Measurements from ENCODE around the gene NTSR2.

NTSR2 gene

GRCh38 chr2:11657195-11657594, 12.8 kb downstream of the NTSR2 start:
- Histone ChIP-seq H3K9ac (ENCODE audit: low read length in 2 of 2) (no peak overlapping the region), H3K4me3 (ENCODE audit: low read length in 2 of 2) (no peak overlapping the region)

GRCh38 chr2:11656671-11657101, 13.3 kb downstream of the NTSR2 start:
- Histone ChIP-seq H3K27ac (ENCODE audit: low read length) (no peak overlapping the region), H3K4me1 (ENCODE audit: control insufficient read depth, insufficient read depth, low read length) (no peaks in the 10 kb centered on the region), H3K36me3 (ENCODE audit: control insufficient read depth in 2 of 2, insufficient read depth in 2 of 2, low read length in 2 of 2) (no peaks in the 10 kb centered on the region), H3K9ac (ENCODE audit: low read length in 2 of 2) (no peak overlapping the region), H3K9me3 (ENCODE audit: control insufficient read depth in 2 of 2, low read length in 2 of 2) (peaks cover 0 to 1% of the 10 kb centered on the region in 2 donors), H3K4me3 (ENCODE audit: low read length in 2 of 2) (no peak overlapping the region), H3K27me3 (ENCODE audit: control insufficient read depth in 1 of 2, insufficient read depth in 2 of 2, low read length in 2 of 2) (peaks cover 0 to 11% of the 10 kb centered on the region in 2 donors)

More at GRCh38 chr2:11657195-11657594, 12.8 kb downstream of the NTSR2 start:
- Histone ChIP-seq H3K27ac (ENCODE audit: low read length) (no peak overlapping the region), H3K27me3 (ENCODE audit: control insufficient read depth in 1 of 2, insufficient read depth in 2 of 2, low read length in 2 of 2) (peaks cover 0 to 13% of the 10 kb centered on the region in 2 donors), H3K36me3 (ENCODE audit: control insufficient read depth in 2 of 2, insufficient read depth in 2 of 2, low read length in 2 of 2) (no peaks in the 10 kb centered on the region), H3K9me3 (ENCODE audit: control insufficient read depth in 2 of 2, low read length in 2 of 2) (peaks cover 0 to 6% of the 10 kb centered on the region in 2 donors), H3K4me1 (ENCODE audit: control insufficient read depth, insufficient read depth, low read length) (no peaks in the 10 kb centered on the region)

GRCh38 chr2:11656252-11656651, 13.7 kb downstream of the NTSR2 start:
- Histone ChIP-seq H3K27ac (ENCODE audit: low read length) (no peak overlapping the region), H3K4me1 (ENCODE audit: control insufficient read depth, insufficient read depth, low read length) (no peaks in the 10 kb centered on the region), H3K36me3 (ENCODE audit: control insufficient read depth in 2 of 2, insufficient read depth in 2 of 2, low read length in 2 of 2) (no peaks in the 10 kb centered on the region), H3K9me3 (ENCODE audit: control insufficient read depth in 2 of 2, low read length in 2 of 2) (no peaks in the 10 kb centered on the region), H3K27me3 (ENCODE audit: control insufficient read depth in 1 of 2, insufficient read depth in 2 of 2, low read length in 2 of 2) (peaks cover 0 to 11% of the 10 kb centered on the region in 2 donors), H3K9ac (ENCODE audit: low read length in 2 of 2) (no peak overlapping the region), H3K4me3 (ENCODE audit: low read length in 2 of 2) (no peak overlapping the region)

DNA sequence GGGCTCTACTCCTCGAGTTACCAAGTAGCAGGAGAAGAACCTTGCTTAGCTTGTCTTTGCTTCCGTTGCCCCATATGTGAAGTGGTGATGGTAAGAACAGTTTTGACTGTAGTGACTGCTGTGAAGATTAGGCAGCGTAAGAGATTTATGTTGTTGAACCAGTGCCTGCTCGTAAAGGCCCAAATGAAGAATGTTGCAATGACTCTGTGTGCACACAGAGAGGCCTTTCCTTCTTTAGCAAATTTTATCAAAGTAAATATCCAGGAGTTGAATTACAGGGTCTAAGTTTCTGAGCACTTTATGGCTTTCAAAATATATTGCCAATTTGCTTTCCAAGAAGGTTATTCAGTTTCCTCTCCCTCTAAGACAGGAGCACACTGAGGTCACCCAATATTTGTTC, 14.5 kb downstream of the NTSR2 start:
- Histone ChIP-seq H3K27ac (ENCODE audit: low read length) (no peak overlapping the region), H3K9ac (ENCODE audit: low read length in 2 of 2) (no peak overlapping the region), H3K36me3 (ENCODE audit: control insufficient read depth in 2 of 2, insufficient read depth in 2 of 2, low read length in 2 of 2) (no peaks in the 10 kb centered on the region), H3K4me1 (ENCODE audit: control insufficient read depth, insufficient read depth, low read length) (no peaks in the 10 kb centered on the region), H3K4me3 (ENCODE audit: low read length in 2 of 2) (no peak overlapping the region), H3K9me3 (ENCODE audit: control insufficient read depth in 2 of 2, low read length in 2 of 2) (no peaks in the 10 kb centered on the region), H3K27me3 (ENCODE audit: control insufficient read depth in 1 of 2, insufficient read depth in 2 of 2, low read length in 2 of 2) (peaks cover 0 to 8% of the 10 kb centered on the region in 2 donors)

DNA sequence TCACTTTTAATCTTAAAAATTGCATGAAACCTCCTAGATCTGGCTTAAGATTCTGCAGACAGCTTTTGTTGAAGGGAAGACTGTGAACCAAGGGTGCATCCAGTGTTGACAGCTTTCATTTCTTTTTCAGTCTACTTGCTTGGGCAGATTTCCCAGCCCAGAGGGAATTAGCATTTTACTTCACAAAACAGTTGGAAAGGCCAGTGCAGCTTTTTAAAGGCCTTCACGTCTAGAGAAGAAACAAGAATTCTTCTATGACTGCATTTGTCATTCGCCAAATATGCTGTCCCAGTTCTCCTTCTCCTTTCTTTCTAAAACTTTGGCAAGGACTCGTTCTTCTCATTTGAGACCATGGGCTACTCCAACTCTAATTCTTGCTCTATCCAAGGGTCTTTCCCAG, 17.4 kb downstream of the NTSR2 start:
- Histone ChIP-seq H3K9ac (ENCODE audit: low read length in 2 of 2) (no peak overlapping the region), H3K27me3 (ENCODE audit: control insufficient read depth in 1 of 2, insufficient read depth in 2 of 2, low read length in 2 of 2) (peaks cover 0 to 2% of the 10 kb centered on the region in 2 donors), H3K9me3 (ENCODE audit: control insufficient read depth in 2 of 2, low read length in 2 of 2) (no peaks in the 10 kb centered on the region), H3K27ac (ENCODE audit: low read length) (peak overlapping the region; percentile 11), H3K4me1 (ENCODE audit: control insufficient read depth, insufficient read depth, low read length) (no peaks in the 10 kb centered on the region), H3K36me3 (ENCODE audit: control insufficient read depth in 2 of 2, insufficient read depth in 2 of 2, low read length in 2 of 2) (no peaks in the 10 kb centered on the region), H3K4me3 (ENCODE audit: low read length in 2 of 2) (no peak overlapping the region)

DNA sequence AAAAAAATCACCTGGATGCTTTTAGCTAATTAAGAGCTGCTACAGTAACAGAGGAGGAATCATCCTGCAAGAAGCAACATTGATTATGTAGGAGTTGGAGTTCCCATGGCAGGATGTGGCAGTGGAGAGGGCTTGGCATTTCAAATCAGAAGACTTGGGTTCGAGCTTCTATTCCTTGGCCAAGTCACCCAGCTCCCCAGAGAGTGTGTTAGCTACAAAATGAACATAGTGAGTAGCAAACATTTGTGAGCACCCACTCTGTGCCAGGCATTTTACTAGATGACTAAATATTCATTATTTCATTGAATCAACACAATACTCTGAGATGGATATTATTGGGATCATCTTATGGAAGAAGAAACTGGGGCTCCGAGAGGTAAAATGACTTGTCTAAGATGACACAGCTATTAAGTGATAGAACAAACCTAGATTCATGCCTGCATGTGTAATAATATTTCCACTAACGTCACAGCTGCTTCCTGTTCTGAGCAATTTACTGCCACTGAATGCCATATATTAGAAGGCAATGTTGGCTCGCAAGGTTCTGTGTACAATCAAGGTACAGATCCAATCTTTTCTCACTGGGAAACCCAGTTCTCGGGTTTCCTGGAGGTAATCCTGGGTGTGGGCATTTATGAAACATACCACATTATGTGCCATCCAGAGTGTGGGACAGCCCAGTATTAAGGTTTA, 18.0 kb downstream of the NTSR2 start:
- no peak overlapping the region for H3K27ac ChIP-seq (ENCODE audit: low read length)
- no peaks in the 10 kb centered on the region for H3K9me3 ChIP-seq (ENCODE audit: control insufficient read depth in 2 of 2, low read length in 2 of 2)
- no peaks in the 10 kb centered on the region for H3K4me1 ChIP-seq (ENCODE audit: control insufficient read depth, insufficient read depth, low read length)
- H3K4me3 ChIP-seq (ENCODE audit: low read length in 2 of 2), result no peak overlapping the region
- H3K9ac ChIP-seq (ENCODE audit: low read length in 2 of 2), result no peak overlapping the region
- H3K27me3 ChIP-seq (ENCODE audit: control insufficient read depth in 1 of 2, insufficient read depth in 2 of 2, low read length in 2 of 2), result peaks cover 0 to under 1% of the 10 kb centered on the region in 2 donors
- H3K36me3 ChIP-seq (ENCODE audit: control insufficient read depth in 2 of 2, insufficient read depth in 2 of 2, low read length in 2 of 2), result no peaks in the 10 kb centered on the region

- no peak overlapping the region for H3K4me3 ChIP-seq (ENCODE audit: low read length in 2 of 2)
- H3K9me3 ChIP-seq (ENCODE audit: control insufficient read depth in 2 of 2, low read length in 2 of 2), result no peaks in the 10 kb centered on the region
Observed at GRCh38 chr2:11649093-11649492, 20.9 kb downstream of the NTSR2 start.

DNA sequence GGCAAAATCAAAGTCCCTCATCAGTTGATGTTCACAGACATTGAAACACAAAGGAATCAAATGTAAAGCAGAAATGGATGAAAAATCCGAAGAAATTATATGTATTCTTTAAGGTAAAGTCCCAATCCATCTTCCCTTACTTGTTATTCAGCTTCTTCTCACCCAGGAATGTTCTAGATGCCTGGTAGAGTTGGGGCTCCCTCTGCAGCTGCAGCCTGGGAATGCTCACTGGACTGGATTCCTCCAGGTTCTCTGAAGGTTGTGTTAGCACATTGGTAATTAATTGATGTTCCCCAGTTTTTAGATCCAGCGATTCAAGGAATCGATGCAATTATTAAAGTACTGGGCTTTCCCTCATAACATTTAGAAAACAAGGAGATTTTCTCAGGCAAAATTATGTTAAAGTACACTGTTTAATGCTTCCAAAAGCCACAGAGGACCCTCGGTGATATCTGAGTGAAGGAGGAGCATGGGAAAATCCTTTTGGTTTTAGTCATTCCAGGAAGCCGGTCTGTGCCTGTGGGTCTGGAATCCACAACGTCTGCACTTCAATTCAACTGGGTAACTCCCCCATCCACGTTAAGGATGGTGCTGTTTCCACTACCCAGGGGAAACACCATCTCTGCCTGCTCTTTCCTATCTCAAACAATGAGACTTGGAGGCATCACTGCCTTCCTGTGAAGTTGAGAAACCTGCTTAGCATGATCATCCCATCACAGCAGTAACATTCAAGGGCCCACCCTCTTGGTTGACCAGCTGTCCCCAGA, 22.0 kb downstream of the NTSR2 start:
- no peaks in the 10 kb centered on the region for H3K4me1 ChIP-seq (ENCODE audit: control insufficient read depth, insufficient read depth, low read length)
- no peaks in the 10 kb centered on the region for H3K9me3 ChIP-seq (ENCODE audit: control insufficient read depth in 2 of 2, low read length in 2 of 2)
- no peak overlapping the region for H3K9ac ChIP-seq (ENCODE audit: low read length in 2 of 2)
- H3K27ac ChIP-seq (ENCODE audit: low read length), result no peak overlapping the region
- peaks cover 0 to 2% of the 10 kb centered on the region in 2 donors for H3K27me3 ChIP-seq (ENCODE audit: control insufficient read depth in 1 of 2, insufficient read depth in 2 of 2, low read length in 2 of 2)
- no peaks in the 10 kb centered on the region for H3K36me3 ChIP-seq (ENCODE audit: control insufficient read depth in 2 of 2, insufficient read depth in 2 of 2, low read length in 2 of 2)
- no peak overlapping the region for H3K4me3 ChIP-seq (ENCODE audit: low read length in 2 of 2)

More at GRCh38 chr2:11649093-11649492, 20.9 kb downstream of the NTSR2 start:
- Histone ChIP-seq H3K27me3 (ENCODE audit: control insufficient read depth in 1 of 2, insufficient read depth in 2 of 2, low read length in 2 of 2) (peaks cover 0 to 2% of the 10 kb centered on the region in 2 donors), H3K27ac (ENCODE audit: low read length) (no peak overlapping the region), H3K9ac (ENCODE audit: low read length in 2 of 2) (no peak overlapping the region), H3K36me3 (ENCODE audit: control insufficient read depth in 2 of 2, insufficient read depth in 2 of 2, low read length in 2 of 2) (no peaks in the 10 kb centered on the region), H3K4me1 (ENCODE audit: control insufficient read depth, insufficient read depth, low read length) (no peaks in the 10 kb centered on the region)

DNA sequence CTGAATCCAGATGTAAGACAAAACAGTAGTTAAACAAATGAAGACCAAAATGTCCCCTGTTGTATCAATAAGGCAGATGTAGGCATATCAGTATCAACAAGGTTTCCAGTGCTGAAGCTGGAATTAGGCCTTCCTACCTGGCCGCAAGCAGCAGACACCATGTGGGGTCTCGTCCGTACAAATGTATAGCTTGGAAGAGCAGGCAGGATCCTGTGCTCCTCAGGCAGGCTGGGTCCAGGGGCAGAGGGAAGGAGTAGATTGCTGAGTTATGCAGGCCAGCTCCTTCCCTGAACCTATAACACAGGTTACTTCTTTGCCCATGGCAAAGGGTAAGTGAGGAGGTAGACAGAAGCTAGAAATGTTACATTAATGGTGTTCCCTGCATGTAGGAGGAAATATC, 23.5 kb downstream of the NTSR2 start:
- no peak overlapping the region for H3K9ac ChIP-seq (ENCODE audit: low read length in 2 of 2)
- no peak overlapping the region for H3K4me3 ChIP-seq (ENCODE audit: low read length in 2 of 2)
- H3K4me1 ChIP-seq (ENCODE audit: control insufficient read depth, insufficient read depth, low read length), result no peaks in the 10 kb centered on the region
- no peak overlapping the region for H3K27ac ChIP-seq (ENCODE audit: low read length)
- H3K9me3 ChIP-seq (ENCODE audit: control insufficient read depth in 2 of 2, low read length in 2 of 2), result no peaks in the 10 kb centered on the region
- peaks cover 0 to 2% of the 10 kb centered on the region in 2 donors for H3K27me3 ChIP-seq (ENCODE audit: control insufficient read depth in 1 of 2, insufficient read depth in 2 of 2, low read length in 2 of 2)
- H3K36me3 ChIP-seq (ENCODE audit: control insufficient read depth in 2 of 2, insufficient read depth in 2 of 2, low read length in 2 of 2), result no peaks in the 10 kb centered on the region

GRCh38 chr2:11644293-11644692, 25.7 kb downstream of the NTSR2 start:
- H3K36me3 ChIP-seq (ENCODE audit: control insufficient read depth in 2 of 2, insufficient read depth in 2 of 2, low read length in 2 of 2), result no peaks in the 10 kb centered on the region
- no peak overlapping the region for H3K4me3 ChIP-seq (ENCODE audit: low read length in 2 of 2)
- no peak overlapping the region for H3K9ac ChIP-seq (ENCODE audit: low read length in 2 of 2)
- no peak overlapping the region for H3K27ac ChIP-seq (ENCODE audit: low read length)
- H3K4me1 ChIP-seq (ENCODE audit: control insufficient read depth, insufficient read depth, low read length), result no peaks in the 10 kb centered on the region
- peaks cover 0 to 2% of the 10 kb centered on the region in 2 donors for H3K27me3 ChIP-seq (ENCODE audit: control insufficient read depth in 1 of 2, insufficient read depth in 2 of 2, low read length in 2 of 2)
- no peaks in the 10 kb centered on the region for H3K9me3 ChIP-seq (ENCODE audit: control insufficient read depth in 2 of 2, low read length in 2 of 2)

DNA sequence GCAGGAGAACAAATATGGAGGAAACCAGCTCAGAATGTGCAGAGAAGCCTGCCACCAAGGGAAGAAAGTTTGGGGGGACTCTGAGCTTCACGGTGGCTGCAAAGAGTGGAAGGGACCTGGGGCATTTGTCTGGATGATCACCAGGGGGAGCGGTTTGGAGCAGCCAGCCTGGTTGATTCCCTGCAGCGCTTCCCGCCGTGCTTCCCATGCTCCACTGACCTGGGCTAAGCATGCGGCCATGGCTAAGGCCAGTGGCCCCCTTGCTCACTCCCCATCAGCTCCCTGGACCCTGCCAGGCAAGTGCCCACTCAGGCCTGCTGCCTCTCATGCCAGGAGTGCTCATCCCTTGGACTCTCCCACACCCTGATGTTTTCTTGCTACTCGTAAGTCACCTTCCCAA, 27.0 kb downstream of the NTSR2 start:
- H3K36me3 ChIP-seq (ENCODE audit: control insufficient read depth in 2 of 2, insufficient read depth in 2 of 2, low read length in 2 of 2), result no peaks in the 10 kb centered on the region
- H3K9me3 ChIP-seq (ENCODE audit: control insufficient read depth in 2 of 2, low read length in 2 of 2), result no peaks in the 10 kb centered on the region
- peaks cover 0 to 2% of the 10 kb centered on the region in 2 donors for H3K27me3 ChIP-seq (ENCODE audit: control insufficient read depth in 1 of 2, insufficient read depth in 2 of 2, low read length in 2 of 2)
- H3K4me3 ChIP-seq (ENCODE audit: low read length in 2 of 2), result no peak overlapping the region
- H3K9ac ChIP-seq (ENCODE audit: low read length in 2 of 2), result no peak overlapping the region
- H3K4me1 ChIP-seq (ENCODE audit: control insufficient read depth, insufficient read depth, low read length), result no peaks in the 10 kb centered on the region
- no peak overlapping the region for H3K27ac ChIP-seq (ENCODE audit: low read length)

Data from stomach smooth muscle (tissue), 2 donors.